ENCODE measurements around the gene SORCS2.

DNA sequence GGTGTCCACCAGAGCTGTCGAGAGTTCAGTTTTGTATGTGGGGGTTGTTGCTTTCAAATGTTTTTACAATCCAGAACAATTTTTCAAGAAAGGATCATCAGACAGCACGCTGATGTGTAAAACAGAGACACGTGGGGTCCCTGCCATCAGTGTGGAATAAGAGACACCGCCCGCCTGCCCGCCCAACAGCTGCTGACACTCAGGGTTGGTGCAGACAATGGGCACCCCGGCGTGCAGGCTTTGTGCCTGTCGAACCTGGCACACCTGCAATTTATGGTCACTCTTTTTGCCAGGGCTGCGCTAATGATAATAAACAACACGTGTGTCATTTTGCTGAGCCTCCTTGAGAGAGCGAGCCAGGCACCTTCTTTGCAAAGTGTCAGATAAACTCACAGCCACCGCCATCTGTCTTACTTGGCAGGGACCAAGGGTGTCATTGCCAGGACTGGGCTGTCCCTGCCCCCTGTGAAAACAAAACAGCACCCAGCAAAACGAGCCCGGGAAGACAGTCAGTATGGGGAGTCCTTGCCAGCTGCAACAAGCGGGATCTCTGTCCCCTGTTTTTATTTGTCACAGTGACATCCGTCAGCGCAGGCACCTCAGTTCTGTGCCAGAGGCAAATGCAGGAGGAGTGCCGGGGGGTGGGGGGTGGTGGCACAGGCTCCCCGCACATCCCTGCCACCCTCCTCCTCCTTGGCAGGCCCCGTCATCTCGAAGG is 173.3 kb downstream of the SORCS2 start:
- TF ChIP-seq, protein P1, sequence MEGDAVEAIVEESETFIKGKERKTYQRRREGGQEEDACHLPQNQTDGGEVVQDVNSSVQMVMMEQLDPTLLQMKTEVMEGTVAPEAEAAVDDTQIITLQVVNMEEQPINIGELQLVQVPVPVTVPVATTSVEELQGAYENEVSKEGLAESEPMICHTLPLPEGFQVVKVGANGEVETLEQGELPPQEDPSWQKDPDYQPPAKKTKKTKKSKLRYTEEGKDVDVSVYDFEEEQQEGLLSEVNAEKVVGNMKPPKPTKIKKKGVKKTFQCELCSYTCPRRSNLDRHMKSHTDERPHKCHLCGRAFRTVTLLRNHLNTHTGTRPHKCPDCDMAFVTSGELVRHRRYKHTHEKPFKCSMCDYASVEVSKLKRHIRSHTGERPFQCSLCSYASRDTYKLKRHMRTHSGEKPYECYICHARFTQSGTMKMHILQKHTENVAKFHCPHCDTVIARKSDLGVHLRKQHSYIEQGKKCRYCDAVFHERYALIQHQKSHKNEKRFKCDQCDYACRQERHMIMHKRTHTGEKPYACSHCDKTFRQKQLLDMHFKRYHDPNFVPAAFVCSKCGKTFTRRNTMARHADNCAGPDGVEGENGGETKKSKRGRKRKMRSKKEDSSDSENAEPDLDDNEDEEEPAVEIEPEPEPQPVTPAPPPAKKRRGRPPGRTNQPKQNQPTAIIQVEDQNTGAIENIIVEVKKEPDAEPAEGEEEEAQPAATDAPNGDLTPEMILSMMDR (IDR thresholded peaks at IDR 0.05) = no peak
- TF ChIP-seq EZH2 (IDR thresholded peaks at IDR 0.05) (no peak), EZH2phosphoT487 (IDR thresholded peaks at IDR 0.05) (no peak)

Data from neural progenitor cell (in vitro differentiated cells).